ENCODE results near the gene CCT2.

GRCh38 chr12:69578283-69578682 lies 7.0 kb upstream of the CCT2 start:
- TF ChIP-seq CTCF (IDR thresholded peaks at IDR 0.05 in 4 of 5, conservative IDR thresholded peaks at IDR 0.05 in 1 of 5) (no peak), POLR2A (IDR thresholded peaks at IDR 0.05) (no peak)
